ENCODE data around the gene CCDC78. TPM values are rescaled to one million over a fixed set of nuclear protein-coding genes. Genes with fewer than 3 reads are reported as not detected.

CCDC78 gene
- total and polyA plus RNA-seq, 2 donors (not counting 3 experiments of a cell fraction or from before 2014, with no cell fraction given) = 0.50 to 1.3 TPM

GRCh38 chr16:761625-762513 is 35.6 kb upstream of the CCDC78 start:
- H3K9me1 ChIP-seq (replicated peaks; ENCODE audit: control insufficient read depth, extremely low read depth, insufficient read depth, low read length) = no peaks in the 10 kb centered on the region
- BruUV-seq (replicated peaks) = no TSS peak
- POLR2A ChIA-PET = no interaction called here

More at GRCh38 chr16:761625-762513, 35.6 kb upstream of the CCDC78 start:
- TF ChIP-seq CTCF (IDR thresholded peaks at IDR 0.05; ENCODE audit: extremely low read depth in 1 of 2, insufficient read depth in 1 of 2, low read depth in 1 of 2, low read length in 2 of 2) = no peak
- TF ChIP-seq FOS (IDR thresholded peaks at IDR 0.05; ENCODE audit: borderline replicate concordance, insufficient read depth, low read length) = no peak
- TF ChIP-seq GATA2 (IDR thresholded peaks at IDR 0.05; ENCODE audit: insufficient read depth, insufficient read length, low read depth, low read length) = no peak
- no peak for TF ChIP-seq JUN (IDR thresholded peaks at IDR 0.05; ENCODE audit: borderline replicate concordance, insufficient read depth, insufficient read length, low read depth)
- no peak for TF ChIP-seq EZH2 (IDR thresholded peaks at IDR 0.05; ENCODE audit: borderline replicate concordance, low read depth, low read length, severe bottlenecking)
- no peak for TF ChIP-seq MYC (IDR thresholded peaks at IDR 0.05; ENCODE audit: low read depth, low read length)
- TF ChIP-seq POLR2AphosphoS5 (IDR thresholded peaks at IDR 0.05; ENCODE audit: insufficient read depth, low read depth, low read length) = no peak
- TF ChIP-seq MAX (IDR thresholded peaks at IDR 0.05; ENCODE audit: insufficient read depth, insufficient read length) = no peak
- no peak for TF ChIP-seq POLR2A (IDR thresholded peaks at IDR 0.05; ENCODE audit: low read depth, low read length)
- H3K4me3 ChIP-seq (replicated peaks in 1 of 3; ENCODE audit: insufficient read depth in 1 of 3, low read depth in 1 of 3, low read length in 3 of 3) = no peak overlapping the region
- H2AFZ ChIP-seq (ENCODE audit: low read depth, low read length) = no peak overlapping the region
- H3K27me3 ChIP-seq (ENCODE audit: control insufficient read depth in 2 of 2, insufficient read depth in 2 of 2, low read length in 2 of 2) = no peaks in the 10 kb centered on the region
- FAIRE-seq (no peak), DNase-seq (ENCODE audit: low read depth, low spot score) (no peak)
- H3K9ac ChIP-seq (replicated peaks; ENCODE audit: extremely low read depth, insufficient read depth, low read length) = no peak overlapping the region
- H3K36me3 ChIP-seq (ENCODE audit: control insufficient read depth in 2 of 2, extremely low read depth in 1 of 2, insufficient read depth in 2 of 2, low read length in 2 of 2) = no peaks in the 10 kb centered on the region
- dilution Hi-C loops (cut with MboI; ENCODE audit: extremely low pct_ligation_motif_present, low sequenced_read_pairs) = no loop called here
- no peaks in the 10 kb centered on the region for H3K79me2 ChIP-seq (ENCODE audit: control insufficient read depth, insufficient read depth, low read length)
- H4K20me1 ChIP-seq (replicated peaks; ENCODE audit: control insufficient read depth, extremely low read depth, insufficient read depth, low read length) = no peaks in the 10 kb centered on the region
- intact Hi-C loops (cut with micrococcal nuclease) = no loop called here
- H3K9me3 ChIP-seq (replicated peaks; ENCODE audit: control insufficient read depth, insufficient read depth, low read length) = no peaks in the 10 kb centered on the region
- H3K4me2 ChIP-seq (ENCODE audit: insufficient read depth, low read length) = no peak overlapping the region
- H3K4me1 ChIP-seq (ENCODE audit: control insufficient read depth, extremely low read depth, insufficient read depth, low read length) = no peaks in the 10 kb centered on the region
- CTCF ChIA-PET = interaction anchor here (1.3 kb wide), 1 partner anchor 29 kb away, joined by 3 read pairs; no protein-coding TSS in a partner anchor
- no peak overlapping the region for H3K27ac ChIP-seq (ENCODE audit: insufficient read depth, low read depth, low read length)
